KMS-11 (cell line): ENCODE measurements around the gene ANXA4.

Experiments
- H2AFZ ChIP-seq: fragments of 200-600 bp; sonication (generic); 2 replicates; pipeline ENCODE4 v1.6.1; 2016; ENCODE audit warnings: antibody characterized with exemption, mixed run types, low read depth
- H3K27ac ChIP-seq: fragments of 200-600 bp; sonication (generic); 2 replicates; pipeline ENCODE4 v1.6.1; 2016; ENCODE audit warnings: mild to moderate bottlenecking, mixed run types
- H3K27me3 ChIP-seq: fragments of 200-600 bp; sonication (generic); 2 replicates; pipeline ENCODE4 v1.6.1; 2017; ENCODE audit warnings: mild to moderate bottlenecking, low read depth, mixed run types, moderate library complexity; ENCODE audit not compliant: insufficient read depth
- H3K36me3 ChIP-seq: fragments of 200-600 bp; sonication (generic); 2 replicates; pipeline ENCODE4 v1.6.1; 2017; ENCODE audit warnings: mild to moderate bottlenecking, mixed run types; ENCODE audit not compliant: insufficient read depth
- H3K4me1 ChIP-seq: fragments of 200-600 bp; sonication (generic); 2 replicates; pipeline ENCODE4 v1.6.1; 2016; ENCODE audit warnings: mild to moderate bottlenecking, low read depth, mixed run types; ENCODE audit not compliant: poor library complexity, severe bottlenecking
- H3K4me2 ChIP-seq: fragments of 200-600 bp; sonication (generic); 2 replicates; pipeline ENCODE4 v1.7.0; 2016; ENCODE audit warnings: mild to moderate bottlenecking, mixed run types
- H3K4me3 ChIP-seq: fragments of 200-600 bp; sonication (generic); IDR thresholded peaks from 2 replicates; pipeline ENCODE4 v1.6.1; 2017; ENCODE audit warnings: low read depth, low read length, mixed read lengths; ENCODE audit not compliant: insufficient read depth
- H3K79me2 ChIP-seq: fragments of 200-600 bp; sonication (generic); 2 replicates; pipeline ENCODE4 v1.6.1; 2016; ENCODE audit warnings: low read depth, mixed run types; ENCODE audit not compliant: insufficient read depth
- H3K9ac ChIP-seq: fragments of 200-600 bp; sonication (generic); 2 replicates; pipeline ENCODE4 v1.6.1; 2016; ENCODE audit warnings: mild to moderate bottlenecking, mixed run types
- H4K20me1 ChIP-seq: fragments of 200-600 bp; sonication (generic); 2 replicates; pipeline ENCODE4 v1.6.1; 2016; ENCODE audit warnings: mild to moderate bottlenecking, mixed run types; ENCODE audit not compliant: insufficient read depth
- CTCF ChIP-seq: fragments of 200-600 bp; sonication (generic); conservative IDR thresholded peaks from 2 replicates; pipeline ENCODE4 v1.6.1; 2017; ENCODE audit warnings: low read depth, mild to moderate bottlenecking, antibody characterized with exemption, low read length, moderate library complexity, mixed read lengths

ANXA4 gene

GRCh38 chr2:69741575-69742321 lies at the start of gene ANXA4:
Gene ANXA4, plus strand, starts transcription at chr2:69742134. Its CDS starts 39,432 bp downstream, at chr2:69781566.
- no peaks in the 10 kb centered on the region for H3K27me3 ChIP-seq

GRCh38 chr2:69692424-69692823 lies 49.5 kb upstream of the ANXA4 start:
- no peak overlapping the region for H3K4me2 ChIP-seq
- no peaks in the 10 kb centered on the region for H3K36me3 ChIP-seq
- no peak overlapping the region for H2AFZ ChIP-seq
- TF ChIP-seq CTCF, result no peak
- H3K27ac ChIP-seq, result no peak overlapping the region
- no peak overlapping the region for H3K9ac ChIP-seq
- no peaks in the 10 kb centered on the region for H3K4me1 ChIP-seq
- no peaks in the 10 kb centered on the region for H3K79me2 ChIP-seq
- no peak overlapping the region for H3K4me3 ChIP-seq
- no peaks in the 10 kb centered on the region for H3K27me3 ChIP-seq
- no peaks in the 10 kb centered on the region for H4K20me1 ChIP-seq

More at GRCh38 chr2:69741575-69742321, at the start of gene ANXA4:
- Histone ChIP-seq H4K20me1 (no peaks in the 10 kb centered on the region), H3K79me2 (peaks cover 11% of the 10 kb centered on the region; the same call in 1 of the 2 replicates), H2AFZ (peak within 1 kb of the TSS; percentile 86), H3K4me2 (peak within 1 kb of the TSS; percentile 56), H3K27ac (peak within 1 kb of the TSS; percentile 57), H3K36me3 (no peaks in the 10 kb centered on the region), H3K9ac (peak within 1 kb of the TSS; percentile 92), H3K4me1 (peaks cover 10% of the 10 kb centered on the region), H3K4me3 (peak within 1 kb of the TSS; percentile 89)
- TF ChIP-seq CTCF, result no peak

GRCh38 chr2:69693059-69693774 lies 48.7 kb upstream of the ANXA4 start:
- Histone ChIP-seq H3K27ac (no peak overlapping the region), H3K4me3 (no peak overlapping the region), H2AFZ (no peak overlapping the region)

GRCh38 chr2:69693775-69694450 lies 48.0 kb upstream of the ANXA4 start:
- Histone ChIP-seq H3K4me2 (no peak overlapping the region), H3K27ac (no peak overlapping the region), H3K4me3 (no peak overlapping the region), H3K79me2 (no peaks in the 10 kb centered on the region), H3K36me3 (no peaks in the 10 kb centered on the region), H3K9ac (no peak overlapping the region), H2AFZ (no peak overlapping the region), H4K20me1 (no peaks in the 10 kb centered on the region), H3K4me1 (no peaks in the 10 kb centered on the region), H3K27me3 (no peaks in the 10 kb centered on the region)
- TF ChIP-seq CTCF, result no peak

More at GRCh38 chr2:69693059-69693774, 48.7 kb upstream of the ANXA4 start:
- H4K20me1 ChIP-seq, result no peaks in the 10 kb centered on the region
- H3K9ac ChIP-seq, result no peak overlapping the region
- H3K4me1 ChIP-seq, result no peaks in the 10 kb centered on the region
- no peak overlapping the region for H3K4me2 ChIP-seq
- no peaks in the 10 kb centered on the region for H3K36me3 ChIP-seq
- H3K27me3 ChIP-seq, result no peaks in the 10 kb centered on the region
- no peak for TF ChIP-seq CTCF
- H3K79me2 ChIP-seq, result no peaks in the 10 kb centered on the region
